GM12873 (cell line): ENCODE data around the gene CNOT8.

Experiments
- TF ChIP-seq, protein P1 (sequence below): IDR thresholded peaks from 2 replicates; pipeline ENCODE4 v1.5.1; 2012; ENCODE audit warnings: low read depth, mild to moderate bottlenecking, moderate library complexity, low read length, control low read depth; ENCODE audit not compliant: insufficient read depth; ENCODE audit errors: missing control alignments

CNOT8 gene

DNA sequence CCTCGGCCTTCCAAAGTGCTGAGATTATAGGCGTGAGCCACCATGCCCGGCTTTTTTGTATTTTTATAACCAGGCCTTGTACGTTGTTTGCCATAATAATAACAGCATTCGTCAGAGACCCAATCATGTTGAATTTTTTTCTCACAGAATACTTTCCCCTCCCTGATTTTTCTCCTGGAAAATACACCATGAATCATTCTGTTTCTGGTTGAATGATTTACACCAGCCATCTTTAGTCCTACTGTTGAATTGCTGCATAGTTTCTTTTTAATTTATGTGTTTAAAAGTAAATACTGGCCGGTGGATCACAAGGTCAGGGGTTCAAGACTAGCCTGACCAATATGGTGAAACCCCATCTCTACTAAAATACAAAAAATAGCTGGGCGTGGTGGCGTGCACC lies 3.5 kb downstream of the CNOT8 start:
- TF ChIP-seq, protein P1, sequence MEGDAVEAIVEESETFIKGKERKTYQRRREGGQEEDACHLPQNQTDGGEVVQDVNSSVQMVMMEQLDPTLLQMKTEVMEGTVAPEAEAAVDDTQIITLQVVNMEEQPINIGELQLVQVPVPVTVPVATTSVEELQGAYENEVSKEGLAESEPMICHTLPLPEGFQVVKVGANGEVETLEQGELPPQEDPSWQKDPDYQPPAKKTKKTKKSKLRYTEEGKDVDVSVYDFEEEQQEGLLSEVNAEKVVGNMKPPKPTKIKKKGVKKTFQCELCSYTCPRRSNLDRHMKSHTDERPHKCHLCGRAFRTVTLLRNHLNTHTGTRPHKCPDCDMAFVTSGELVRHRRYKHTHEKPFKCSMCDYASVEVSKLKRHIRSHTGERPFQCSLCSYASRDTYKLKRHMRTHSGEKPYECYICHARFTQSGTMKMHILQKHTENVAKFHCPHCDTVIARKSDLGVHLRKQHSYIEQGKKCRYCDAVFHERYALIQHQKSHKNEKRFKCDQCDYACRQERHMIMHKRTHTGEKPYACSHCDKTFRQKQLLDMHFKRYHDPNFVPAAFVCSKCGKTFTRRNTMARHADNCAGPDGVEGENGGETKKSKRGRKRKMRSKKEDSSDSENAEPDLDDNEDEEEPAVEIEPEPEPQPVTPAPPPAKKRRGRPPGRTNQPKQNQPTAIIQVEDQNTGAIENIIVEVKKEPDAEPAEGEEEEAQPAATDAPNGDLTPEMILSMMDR: no peak

DNA sequence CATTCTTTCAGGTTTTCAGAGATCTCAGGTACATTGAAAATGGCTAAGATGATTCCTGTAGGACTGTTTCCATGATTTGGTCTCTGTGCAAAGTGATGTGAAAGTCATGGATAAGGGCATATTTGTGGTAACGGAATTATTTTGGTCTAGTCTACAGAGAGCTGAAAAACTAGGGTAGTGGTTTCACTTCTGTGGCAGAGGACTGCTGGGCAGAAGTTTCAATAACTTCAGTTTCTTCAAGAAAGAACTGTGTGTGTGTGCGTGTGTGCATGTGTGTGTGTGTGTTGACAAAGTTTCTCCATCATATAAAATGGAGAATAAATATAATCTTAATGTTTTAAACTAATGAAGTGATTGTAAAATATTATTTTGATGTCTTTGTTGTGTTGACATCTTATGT lies 4.3 kb downstream of the CNOT8 start:
- TF ChIP-seq, protein P1: no peak

DNA sequence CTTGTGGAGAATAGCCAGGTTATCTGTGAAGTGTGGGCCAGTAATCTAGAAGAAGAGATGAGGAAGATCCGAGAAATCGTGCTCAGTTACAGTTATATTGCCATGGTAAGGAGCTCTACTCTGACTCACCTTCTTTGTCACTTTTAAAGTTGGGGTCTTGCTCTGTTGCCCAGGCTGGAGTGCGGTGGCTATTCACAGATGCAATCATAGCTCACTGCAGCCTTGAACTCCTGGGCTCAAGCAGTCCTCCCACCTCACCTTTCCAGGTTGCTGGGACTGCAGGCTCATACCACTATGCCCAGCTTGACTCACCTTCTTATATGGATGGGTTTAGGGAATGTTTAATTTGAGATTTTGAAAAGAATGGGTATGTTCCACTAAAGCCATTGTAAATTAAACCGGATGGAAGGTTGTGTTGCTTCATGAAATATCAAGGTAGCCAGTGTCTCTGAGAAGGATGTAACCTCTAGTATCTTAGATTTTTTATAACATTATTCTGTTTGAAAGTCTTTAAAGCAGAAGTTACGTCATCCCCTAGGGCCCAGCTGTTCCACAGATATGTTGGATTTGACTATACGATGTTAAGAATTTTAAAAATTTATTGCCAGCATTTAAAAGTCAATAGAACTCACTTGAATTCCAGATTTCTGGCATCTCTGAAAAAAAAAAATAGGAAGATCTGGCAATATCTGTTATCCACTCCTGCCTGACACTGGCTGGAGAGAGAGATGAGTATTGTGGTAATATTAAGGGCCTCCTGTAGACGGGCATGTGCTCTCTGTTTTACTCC lies 5.1 kb downstream of the CNOT8 start:
- TF ChIP-seq, protein P1: no peak

DNA sequence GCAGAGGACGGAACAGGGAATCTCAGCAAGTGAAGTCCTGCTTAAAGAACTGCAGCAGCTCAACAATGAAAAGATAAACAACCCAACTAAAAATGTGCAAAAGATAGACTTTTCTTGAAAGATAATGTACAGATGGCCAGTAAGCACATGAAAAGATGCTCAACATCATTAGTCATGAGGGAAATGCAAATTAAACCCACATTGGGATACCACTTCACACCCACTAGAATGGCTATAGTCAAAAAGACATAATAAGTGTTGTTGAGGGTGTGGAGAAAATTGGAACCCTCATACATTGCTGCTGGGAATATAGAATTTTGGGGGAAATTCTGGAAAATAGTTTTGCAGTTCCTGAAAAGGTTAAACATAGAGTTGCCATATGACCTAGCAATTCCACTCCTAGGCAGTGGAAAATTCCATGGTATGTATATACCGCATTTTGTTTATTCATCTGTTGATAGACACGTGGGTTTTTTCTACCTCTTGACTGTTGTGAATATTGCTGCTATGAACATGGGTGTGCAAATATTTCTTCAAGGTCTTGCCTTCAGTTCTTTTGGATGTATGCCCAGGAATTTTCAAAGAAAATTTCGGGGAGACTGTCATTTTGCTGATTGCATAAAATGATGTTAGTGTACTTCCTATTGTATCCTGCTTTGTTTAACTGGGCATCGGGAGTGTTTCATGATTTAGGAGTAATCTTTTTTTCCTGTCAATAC lies 7.2 kb downstream of the CNOT8 start:
- TF ChIP-seq, protein P1: no peak

DNA sequence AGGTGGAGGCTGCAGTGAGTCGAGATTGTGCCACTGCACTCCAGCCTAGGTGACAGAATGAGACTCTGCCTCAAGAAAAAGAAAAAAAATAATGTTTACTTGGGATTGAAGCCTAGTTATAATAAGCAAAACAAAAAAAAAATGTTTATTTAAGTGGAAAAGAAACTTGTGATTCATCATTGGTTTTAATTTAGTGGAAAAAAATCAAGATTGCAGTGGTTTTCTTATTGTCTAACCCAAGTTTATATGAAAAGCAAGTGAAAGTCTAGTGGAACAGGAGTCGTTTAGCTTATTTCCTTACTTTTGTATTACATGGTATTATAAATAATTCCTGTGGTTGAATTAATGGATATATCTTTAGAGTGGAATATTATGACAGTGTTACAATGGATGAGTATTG lies 8.4 kb downstream of the CNOT8 start:
- TF ChIP-seq, protein P1: no peak

DNA sequence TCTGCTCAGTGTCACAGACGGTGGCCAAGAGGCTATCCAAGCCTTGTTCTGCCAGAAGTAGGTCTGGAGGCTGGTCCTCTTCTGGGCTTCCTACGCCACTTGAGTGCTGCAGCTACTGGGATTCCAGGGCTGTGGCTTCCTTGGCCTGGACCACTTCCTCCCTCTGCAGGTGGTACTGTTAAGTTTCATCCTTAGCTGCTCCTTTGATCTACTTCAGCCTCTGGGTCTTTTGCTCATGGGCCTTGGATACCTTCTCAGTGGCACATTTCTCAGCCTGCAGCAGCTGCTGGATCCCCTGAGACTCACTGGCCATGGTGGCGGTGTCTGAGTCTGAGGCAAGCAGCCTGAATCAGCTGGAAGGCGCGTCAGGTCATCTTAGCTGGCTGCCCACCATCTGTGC lies 10.3 kb downstream of the CNOT8 start:
- TF ChIP-seq, protein P1: no peak

DNA sequence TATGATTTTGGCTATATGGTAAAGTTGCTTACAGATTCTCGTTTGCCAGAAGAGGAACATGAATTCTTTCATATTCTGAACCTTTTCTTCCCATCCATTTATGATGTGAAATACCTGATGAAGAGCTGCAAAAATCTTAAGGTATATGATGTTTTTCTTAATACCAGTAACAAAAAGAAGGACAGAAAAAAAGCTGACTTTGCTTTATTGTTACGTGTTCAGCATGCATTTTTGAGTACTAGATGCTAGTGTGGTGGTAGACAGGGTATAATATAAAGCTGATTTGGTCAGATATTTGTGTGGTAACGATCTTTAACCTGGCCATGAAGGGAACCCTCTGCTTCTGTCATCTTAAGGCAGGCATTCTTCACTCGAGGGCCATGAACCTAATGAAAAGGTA lies 13.3 kb downstream of the CNOT8 start:
- TF ChIP-seq, protein P1: no peak
